ENCODE results near the gene TRAPPC5. TPM values are rescaled to one million over a fixed set of nuclear protein-coding genes. Genes with fewer than 3 reads are reported as not detected.
A peak's percentile ranks its signal among the peaks of the same experiment; 100 is the strongest.

TRAPPC5 gene
- total RNA-seq = 10 to 100 TPM; 15.1 to 63.5 (median 34.4) TPM

GRCh38 chr19:7680606-7681339, at the start of gene TRAPPC5:
TRAPPC5 (plus strand) TSS chr19:7680833; CDS start chr19:7682254, 1,421 bp downstream.
- Histone ChIP-seq H3K36me3 (no peaks in the 10 kb centered on the region), H3K4me3 (peak within 1 kb of the TSS; percentile 76 to 98 (median 94)), H3K4me1 (peaks cover 0 to 14% (median 9%) of the 10 kb centered on the region in 4 donors), H3K27me3 (peaks cover 24% of the 10 kb centered on the region), H3K9me3 (no peaks in the 10 kb centered on the region), H3K27ac (peak within 1 kb of the TSS; percentile 84 to 90 (median 89))
- in situ Hi-C loops (cut with MboI; ENCODE audit: low pct_ligation_motif_present in 1 of 4, low pct_unique_long_range_greater_than_20kb in 1 of 4, low sequenced_read_pairs in 3 of 4) = loop anchor here in 1 of 4 donors (10.0 kb wide), 1 partner anchor 116 kb away; no protein-coding TSS in a partner anchor
- intact Hi-C loops (cut with DNase I; ENCODE audit: low total_unique reads) = loop anchor here (10.0 kb wide), 1 partner anchor 586 kb away; no protein-coding TSS in a partner anchor
- TF ChIP-seq POLR2A (IDR thresholded peaks at IDR 0.05) (peak; percentile 32), POLR2AphosphoS5 (IDR thresholded peaks at IDR 0.05) (peak; percentile 27 to 66 (median 49)), EP300 (IDR thresholded peaks at IDR 0.05; ENCODE audit: low read depth) (no peak)
- TF ChIP-seq, protein P1, sequence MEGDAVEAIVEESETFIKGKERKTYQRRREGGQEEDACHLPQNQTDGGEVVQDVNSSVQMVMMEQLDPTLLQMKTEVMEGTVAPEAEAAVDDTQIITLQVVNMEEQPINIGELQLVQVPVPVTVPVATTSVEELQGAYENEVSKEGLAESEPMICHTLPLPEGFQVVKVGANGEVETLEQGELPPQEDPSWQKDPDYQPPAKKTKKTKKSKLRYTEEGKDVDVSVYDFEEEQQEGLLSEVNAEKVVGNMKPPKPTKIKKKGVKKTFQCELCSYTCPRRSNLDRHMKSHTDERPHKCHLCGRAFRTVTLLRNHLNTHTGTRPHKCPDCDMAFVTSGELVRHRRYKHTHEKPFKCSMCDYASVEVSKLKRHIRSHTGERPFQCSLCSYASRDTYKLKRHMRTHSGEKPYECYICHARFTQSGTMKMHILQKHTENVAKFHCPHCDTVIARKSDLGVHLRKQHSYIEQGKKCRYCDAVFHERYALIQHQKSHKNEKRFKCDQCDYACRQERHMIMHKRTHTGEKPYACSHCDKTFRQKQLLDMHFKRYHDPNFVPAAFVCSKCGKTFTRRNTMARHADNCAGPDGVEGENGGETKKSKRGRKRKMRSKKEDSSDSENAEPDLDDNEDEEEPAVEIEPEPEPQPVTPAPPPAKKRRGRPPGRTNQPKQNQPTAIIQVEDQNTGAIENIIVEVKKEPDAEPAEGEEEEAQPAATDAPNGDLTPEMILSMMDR (IDR thresholded peaks at IDR 0.05) = peak in 4 of 5 experiments; percentile 83 to 98 (median 90)
- DNase-seq = peak; percentile 89
- 1% methylated on average over 24 of the region's 79 CpGs; no CpG with 5 or more reads in 1 of the 2 donors for WGBS, 2 donors (ENCODE audit: low coverage in 1 of 2)

GRCh38 chr19:7631577-7631976, 49.1 kb upstream of the TRAPPC5 start:
- DNase-seq = no peak
- 89% methylated on average over 12 of the region's 12 CpGs; no CpG with 5 or more reads in 1 of the 2 donors for WGBS, 2 donors (ENCODE audit: low coverage in 1 of 2)
- TF ChIP-seq POLR2AphosphoS5 (IDR thresholded peaks at IDR 0.05) = no peak
- no peak overlapping the region for H3K27ac ChIP-seq
- intact Hi-C loops (cut with DNase I; ENCODE audit: low total_unique reads) = no loop called here
- H3K27me3 ChIP-seq = peaks cover 3% of the 10 kb centered on the region
- H3K4me3 ChIP-seq = no peak overlapping the region
- in situ Hi-C loops (cut with MboI; ENCODE audit: low pct_ligation_motif_present in 1 of 4, low pct_unique_long_range_greater_than_20kb in 1 of 4, low sequenced_read_pairs in 3 of 4) = no loop called here
- peaks cover 15 to 30% (median 24%) of the 10 kb centered on the region in 4 donors for H3K4me1 ChIP-seq
- H3K36me3 ChIP-seq = no peaks in the 10 kb centered on the region
- H3K9me3 ChIP-seq = no peaks in the 10 kb centered on the region

- H3K27me3 ChIP-seq = peaks cover 9% of the 10 kb centered on the region
- in situ Hi-C loops (cut with MboI; ENCODE audit: low pct_ligation_motif_present in 1 of 4, low pct_unique_long_range_greater_than_20kb in 1 of 4, low sequenced_read_pairs in 3 of 4) (no loop called here), intact Hi-C loops (cut with DNase I; ENCODE audit: low total_unique reads) (no loop called here)
- TF ChIP-seq EP300 (IDR thresholded peaks at IDR 0.05; ENCODE audit: low read depth) (no peak), POLR2AphosphoS5 (IDR thresholded peaks at IDR 0.05) (no peak), POLR2A (IDR thresholded peaks at IDR 0.05) (no peak)
- TF ChIP-seq, protein P1 (IDR thresholded peaks at IDR 0.05) = no peak
- DNase-seq = no peak
- H3K36me3 ChIP-seq = no peaks in the 10 kb centered on the region
- no peak overlapping the region for H3K4me3 ChIP-seq
- no peaks in the 10 kb centered on the region for H3K9me3 ChIP-seq
- no peak overlapping the region for H3K27ac ChIP-seq
- peaks cover 15 to 30% (median 26%) of the 10 kb centered on the region in 4 donors for H3K4me1 ChIP-seq
- 91 to 94% methylated on average over 3 to 32 of the region's 40 CpGs for WGBS, 2 donors (ENCODE audit: low coverage in 1 of 2)
Measured at GRCh38 chr19:7632340-7633203, 48.1 kb upstream of the TRAPPC5 start.

DNA sequence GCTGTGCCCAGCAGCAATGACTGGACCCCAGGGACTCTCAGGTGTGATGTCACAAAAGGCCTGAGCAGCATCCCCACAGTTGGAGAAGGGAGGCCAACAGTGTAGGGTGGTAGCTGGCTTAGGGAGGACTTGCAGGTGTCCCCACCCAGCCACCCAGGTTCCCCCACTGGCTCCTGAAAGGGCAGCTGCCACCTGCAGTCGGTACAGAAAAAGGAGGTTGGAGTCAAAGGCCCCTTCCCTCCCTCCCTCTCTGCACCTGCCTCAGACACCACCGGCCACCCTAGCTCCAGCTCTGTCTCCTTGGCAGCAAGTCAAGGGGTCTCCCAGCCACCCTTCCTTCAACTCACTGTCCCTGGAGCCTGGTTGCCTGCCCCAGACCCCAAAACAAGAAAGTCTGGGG, 46.9 kb upstream of the TRAPPC5 start, which contains the start of gene PCP2:
Gene PCP2 (minus strand): TSS at position 22 of the 400 bp plus-strand sequence. CDS start 262 bp downstream, outside the sequence.
- Histone ChIP-seq H3K4me1 (peaks cover 7 to 23% (median 18%) of the 10 kb centered on the region in 4 donors), H3K27ac (no peak within 1 kb of the TSS), H3K9me3 (no peaks in the 10 kb centered on the region), H3K36me3 (no peaks in the 10 kb centered on the region), H3K4me3 (no peak within 1 kb of the TSS), H3K27me3 (peaks cover 11% of the 10 kb centered on the region)
- intact Hi-C loops (cut with DNase I; ENCODE audit: low total_unique reads) (no loop called here), in situ Hi-C loops (cut with MboI; ENCODE audit: low pct_ligation_motif_present in 1 of 4, low pct_unique_long_range_greater_than_20kb in 1 of 4, low sequenced_read_pairs in 3 of 4) (no loop called here)
- no peak for TF ChIP-seq EP300 (IDR thresholded peaks at IDR 0.05; ENCODE audit: low read depth)
- no peak for TF ChIP-seq POLR2AphosphoS5 (IDR thresholded peaks at IDR 0.05)
- TF ChIP-seq, protein P1 (IDR thresholded peaks at IDR 0.05) = no peak
- TF ChIP-seq POLR2A (IDR thresholded peaks at IDR 0.05) = no peak
- no peak for DNase-seq
- 54% methylated on average over 2 of the region's 2 CpGs; no CpG with 5 or more reads in 1 of the 2 donors for WGBS, 2 donors (ENCODE audit: low coverage in 1 of 2)

Measured in transverse colon (tissue), 4 donors.